Measurements from ENCODE around the gene RFX3.

Gene RFX3

GRCh38 chr9:3170819-3171218 lies 355.0 kb downstream of the RFX3 start:
- no peak overlapping the region for H3K4me3 ChIP-seq (ENCODE audit: low read length)
- TF ChIP-seq CTCF (conservative IDR thresholded peaks at IDR 0.05; ENCODE audit: low read depth, low read length), result no peak
- DNase-seq (ENCODE audit: low read depth), result no peak

Data from retinal pigment epithelial cell (primary cell).